Thymus (tissue), 11 donors: ENCODE results near the gene CALML5. TPM values are rescaled to one million over a fixed set of nuclear protein-coding genes. Genes with fewer than 3 reads are reported as not detected.

ENCODE experiments used
- DNase-seq, 9 donors: peaks; one replicate each; pipeline ENCODE4 v3.0.0-alpha.2; 2013; ENCODE audit warnings: low spot score in 9 of 9, low read depth in 6 of 9, missing footprints in 1 of 9
- H3K27ac ChIP-seq, 2 donors: one replicate each; pipeline ENCODE4 v1.5.1; 2013; ENCODE audit warnings: control low read depth in 1 of 2, low read depth in 1 of 2, low read length in 1 of 2, mild to moderate bottlenecking in 1 of 2, moderate library complexity in 1 of 2
- H3K27me3 ChIP-seq, 2 donors: one replicate each; pipeline ENCODE4 v1.5.1; 2013; ENCODE audit warnings: low read length in 1 of 2; ENCODE audit not compliant: control insufficient read depth in 2 of 2, insufficient read depth in 1 of 2
- H3K36me3 ChIP-seq, 2 donors: one replicate each; pipeline ENCODE4 v1.5.1; 2013; ENCODE audit warnings: low read length in 1 of 2, mild to moderate bottlenecking in 1 of 2, moderate library complexity in 1 of 2; ENCODE audit not compliant: control insufficient read depth in 2 of 2, insufficient read depth in 2 of 2
- H3K4me1 ChIP-seq, 2 donors: one replicate each; pipeline ENCODE4 v1.5.1; 2013; ENCODE audit warnings: low read length in 2 of 2; ENCODE audit not compliant: control insufficient read depth in 2 of 2, insufficient read depth in 2 of 2
- H3K4me3 ChIP-seq, 2 donors: one replicate each; pipeline ENCODE4 v1.5.1; 2013; ENCODE audit warnings: low read length in 2 of 2, control low read depth in 1 of 2, mild to moderate bottlenecking in 1 of 2
- H3K9me3 ChIP-seq, 2 donors: one replicate each; pipeline ENCODE4 v1.5.1; 2013; ENCODE audit warnings: low read length in 1 of 2, mild to moderate bottlenecking in 1 of 2; ENCODE audit not compliant: control insufficient read depth in 2 of 2, insufficient read depth in 1 of 2
- WGBS: extraction: QIAGEN DNeasy Blood & Tissue Kit; methylation state at CpG from one replicate; pipeline ENCODE4 v1.1.7; 2013; 5-methylcytosine and 5-hydroxymethylcytosine counted together
- polyA plus RNA-seq: library from polyadenylated mRNA; stranded (reverse); fragments of 200-250 nt; gene quantifications from one replicate; pipeline ENCODE4 v1.2.3, GENCODE V29; 2013
- total RNA-seq: library from RNA; stranded (reverse); fragments of 120-200 nt; gene quantifications from one replicate; pipeline ENCODE4 v1.2.4, GENCODE V29; 2013
- donor health status: healthy.

Gene CALML5
- total and polyA plus RNA-seq, 2 donors, result 32.6 to 368 TPM

GRCh38 chr10:5457741-5458140, 41.6 kb downstream of the CALML5 start:
- peaks cover 14 to 52% of the 10 kb centered on the region in 2 donors for H3K36me3 ChIP-seq
- WGBS, result 62% methylated on average over 3 of the region's 3 CpGs

GRCh38 chr10:5456563-5456962, 42.8 kb downstream of the CALML5 start:
- no peak overlapping the region for H3K4me3 ChIP-seq
- H3K27ac ChIP-seq, result no peak overlapping the region
- peaks cover 0 to 8% of the 10 kb centered on the region in 2 donors for H3K4me1 ChIP-seq
- no peak for DNase-seq
- no peaks in the 10 kb centered on the region for H3K9me3 ChIP-seq
- peaks cover 14 to 57% of the 10 kb centered on the region in 2 donors for H3K36me3 ChIP-seq
- no peaks in the 10 kb centered on the region for H3K27me3 ChIP-seq
- WGBS, result 97% methylated on average over 12 of the region's 12 CpGs

More at GRCh38 chr10:5457741-5458140, 41.6 kb downstream of the CALML5 start:
- peak in 8 of 9 donors; percentile 29 to 92 (median 68) for DNase-seq
- Histone ChIP-seq H3K9me3 (no peaks in the 10 kb centered on the region), H3K4me3 (no peak overlapping the region), H3K4me1 (peaks cover 0 to 8% of the 10 kb centered on the region in 2 donors), H3K27me3 (no peaks in the 10 kb centered on the region), H3K27ac (peak overlapping the region in 1 of 2 donors; percentile 22)

- no peak for DNase-seq
- WGBS, result 94% methylated on average over 13 of the region's 13 CpGs
- H3K27ac ChIP-seq, result no peak overlapping the region
- no peaks in the 10 kb centered on the region for H3K27me3 ChIP-seq
- no peak overlapping the region for H3K4me3 ChIP-seq
- H3K4me1 ChIP-seq, result peaks cover 0 to 3% of the 10 kb centered on the region in 2 donors
- H3K36me3 ChIP-seq, result peaks cover 10 to 45% of the 10 kb centered on the region in 2 donors
- no peaks in the 10 kb centered on the region for H3K9me3 ChIP-seq
Observed at GRCh38 chr10:5453749-5454489, 45.5 kb downstream of the CALML5 start.

- H3K27ac ChIP-seq, result no peak overlapping the region
- WGBS, result 95% methylated on average over 4 of the region's 4 CpGs
- H3K36me3 ChIP-seq, result peaks cover 7 to 34% of the 10 kb centered on the region in 2 donors
- H3K4me1 ChIP-seq, result peaks cover 6 to 7% of the 10 kb centered on the region in 2 donors
- H3K27me3 ChIP-seq, result no peaks in the 10 kb centered on the region
- no peak overlapping the region for H3K4me3 ChIP-seq
- H3K9me3 ChIP-seq, result no peaks in the 10 kb centered on the region
- no peak for DNase-seq
Observed at GRCh38 chr10:5450605-5451384, 48.6 kb downstream of the CALML5 start.

GRCh38 chr10:5449823-5450222, 49.5 kb downstream of the CALML5 start:
- Histone ChIP-seq H3K36me3 (peaks cover 4 to 25% of the 10 kb centered on the region in 2 donors), H3K4me1 (peaks cover 6 to 7% of the 10 kb centered on the region in 2 donors), H3K27me3 (no peaks in the 10 kb centered on the region), H3K9me3 (no peaks in the 10 kb centered on the region), H3K4me3 (no peak overlapping the region), H3K27ac (no peak overlapping the region)
- 78% methylated on average over 8 of the region's 8 CpGs for WGBS
- no peak for DNase-seq

GRCh38 chr10:5449227-5449626, 50.1 kb downstream of the CALML5 start:
- Histone ChIP-seq H3K4me3 (no peak overlapping the region), H3K9me3 (no peaks in the 10 kb centered on the region), H3K27ac (peak overlapping the region; percentile 33 to 34), H3K27me3 (no peaks in the 10 kb centered on the region), H3K4me1 (peaks cover 6 to 7% of the 10 kb centered on the region in 2 donors), H3K36me3 (peaks cover 0 to 19% of the 10 kb centered on the region in 2 donors)
- 33% methylated on average over 2 of the region's 2 CpGs for WGBS
- no peak for DNase-seq

Other genes starting within 250 kb of the CALML5 start
- 0.19 TPM for gene UCN3, start 134.6 kb downstream of the CALML5 start, total RNA-seq
- 0.30 TPM for gene UCN3, start 134.6 kb downstream of the CALML5 start, polyA plus RNA-seq
- gene TUBAL3, start 94.7 kb downstream of the CALML5 start, total RNA-seq, result 1.3 TPM
- 0.46 TPM for gene TUBAL3, start 94.7 kb downstream of the CALML5 start, polyA plus RNA-seq
- gene NET1, start 87.0 kb downstream of the CALML5 start, total RNA-seq, result 58.2 TPM
- 63.6 TPM for gene NET1, start 87.0 kb downstream of the CALML5 start, polyA plus RNA-seq
- gene CALML3, start 25.4 kb upstream of the CALML5 start, total RNA-seq, result 144 TPM
- 142 TPM for gene CALML3, start 25.4 kb upstream of the CALML5 start, polyA plus RNA-seq
- gene ASB13, start 167.0 kb upstream of the CALML5 start, total RNA-seq, result 3.3 TPM
- gene ASB13, start 167.0 kb upstream of the CALML5 start, polyA plus RNA-seq, result 13.7 TPM
- 41.6 TPM for gene TASOR2, start 185.3 kb upstream of the CALML5 start, total RNA-seq
- 19.2 TPM for gene TASOR2, start 185.3 kb upstream of the CALML5 start, polyA plus RNA-seq